ENCODE results near the gene MTMR10. TPM values are rescaled to one million over a fixed set of nuclear protein-coding genes. Genes with fewer than 3 reads are reported as not detected.

The MTMR10 gene
- total and polyA plus RNA-seq, 2 donors (not counting 3 experiments of a cell fraction or from before 2014, with no cell fraction given), result 48.3 to 88.5 TPM

GRCh38 chr15:30919877-30920550 is 71.4 kb downstream of the MTMR10 start:
- Histone ChIP-seq H3K79me2 (ENCODE audit: control insufficient read depth, insufficient read depth, low read length) (no peaks in the 10 kb centered on the region), H3K4me1 (ENCODE audit: control insufficient read depth, extremely low read depth, insufficient read depth, low read length) (peaks cover 18% of the 10 kb centered on the region), H3K36me3 (ENCODE audit: control insufficient read depth in 2 of 2, extremely low read depth in 1 of 2, insufficient read depth in 2 of 2, low read length in 2 of 2) (peaks cover 5 to 9% of the 10 kb centered on the region in 2 experiments), H3K9me1 (replicated peaks; ENCODE audit: control insufficient read depth, extremely low read depth, insufficient read depth, low read length) (no peaks in the 10 kb centered on the region), H3K4me3 (replicated peaks in 1 of 3; ENCODE audit: insufficient read depth in 1 of 3, low read depth in 1 of 3, low read length in 3 of 3) (no peak overlapping the region), H4K20me1 (replicated peaks; ENCODE audit: control insufficient read depth, extremely low read depth, insufficient read depth, low read length) (no peaks in the 10 kb centered on the region), H3K27me3 (ENCODE audit: control insufficient read depth in 2 of 2, insufficient read depth in 2 of 2, low read length in 2 of 2) (no peaks in the 10 kb centered on the region), H3K9ac (replicated peaks; ENCODE audit: extremely low read depth, insufficient read depth, low read length) (no peak overlapping the region), H3K4me2 (ENCODE audit: insufficient read depth, low read length) (no peak overlapping the region), H3K27ac (ENCODE audit: insufficient read depth, low read depth, low read length) (no peak overlapping the region), H3K9me3 (replicated peaks; ENCODE audit: control insufficient read depth, insufficient read depth, low read length) (no peaks in the 10 kb centered on the region), H2AFZ (ENCODE audit: low read depth, low read length) (no peak overlapping the region)
- BruUV-seq (replicated peaks), result no TSS peak
- intact Hi-C loops (cut with micrococcal nuclease), result no loop called here
- no peak for DNase-seq (ENCODE audit: low read depth, low spot score)
- ChIA-PET CTCF (no interaction called here), POLR2A (no interaction called here)
- no peak for FAIRE-seq
- TF ChIP-seq MAX (IDR thresholded peaks at IDR 0.05; ENCODE audit: insufficient read depth, insufficient read length), result no peak
- no peak for TF ChIP-seq JUN (IDR thresholded peaks at IDR 0.05; ENCODE audit: borderline replicate concordance, insufficient read depth, insufficient read length, low read depth)
- no peak for TF ChIP-seq FOS (IDR thresholded peaks at IDR 0.05; ENCODE audit: borderline replicate concordance, insufficient read depth, low read length)
- TF ChIP-seq CTCF (IDR thresholded peaks at IDR 0.05; ENCODE audit: extremely low read depth in 1 of 2, insufficient read depth in 1 of 2, low read depth in 1 of 2, low read length in 2 of 2), result no peak
- TF ChIP-seq GATA2 (IDR thresholded peaks at IDR 0.05; ENCODE audit: insufficient read depth, insufficient read length, low read depth, low read length), result no peak
- TF ChIP-seq POLR2A (IDR thresholded peaks at IDR 0.05; ENCODE audit: low read depth, low read length), result no peak
- TF ChIP-seq EZH2 (IDR thresholded peaks at IDR 0.05; ENCODE audit: borderline replicate concordance, low read depth, low read length, severe bottlenecking), result no peak
- no peak for TF ChIP-seq POLR2AphosphoS5 (IDR thresholded peaks at IDR 0.05; ENCODE audit: insufficient read depth, low read depth, low read length)
- no peak for TF ChIP-seq MYC (IDR thresholded peaks at IDR 0.05; ENCODE audit: low read depth, low read length)
- dilution Hi-C loops (cut with MboI; ENCODE audit: extremely low pct_ligation_motif_present, low sequenced_read_pairs), result no loop called here
